Activated B cell treated with CpG ODN at 0.5 μM for 24 hours (primary cell): ENCODE measurements around the gene GALNT17. TPM values are rescaled to one million over a fixed set of nuclear protein-coding genes. Genes with fewer than 3 reads are reported as not detected.

Source experiments
- ATAC-seq: fragments of 200-7000 bp; cut with Tn5 transposase; one replicate; pipeline ENCODE4 v1.10.0; 2021; ENCODE audit warnings: low read depth, mild to moderate bottlenecking, moderate library complexity
- CTCF ChIA-PET: fragments of 350-600 bp; sonication (Branson Sonifier 250); formaldehyde crosslinking; loops from one replicate; lab custom pipeline; 2021; ENCODE audit warnings: antibody characterized with exemption; lab: Charles Lee
- POLR2A ChIA-PET: fragments of 350-600 bp; sonication (Branson Sonifier 250); formaldehyde crosslinking; loops from one replicate; lab custom pipeline; 2021; ENCODE audit warnings: antibody characterized with exemption; lab: Charles Lee
- DNase-seq: peaks from one replicate; pipeline ENCODE4 v3.0.0; 2022
- H3K27ac Mint-ChIP-seq: one replicate; pipeline ENCODE4 v1.8.0; 2020; ENCODE audit warnings: mixed read lengths
- H3K27me3 Mint-ChIP-seq: one replicate; pipeline ENCODE4 v1.8.0; 2021; ENCODE audit warnings: mixed read lengths
- H3K36me3 Mint-ChIP-seq: one replicate; pipeline ENCODE4 v1.8.0; 2021; ENCODE audit warnings: low read depth, mixed read lengths
- H3K4me1 Mint-ChIP-seq: one replicate; pipeline ENCODE4 v1.8.0; 2021; ENCODE audit warnings: mixed read lengths
- H3K4me3 Mint-ChIP-seq: one replicate; pipeline ENCODE4 v1.8.0; 2020; ENCODE audit warnings: mild to moderate bottlenecking, mixed read lengths
- H3K9me3 Mint-ChIP-seq: one replicate; pipeline ENCODE4 v1.8.0; 2020; ENCODE audit warnings: mixed read lengths
- intact Hi-C: fragments of 100-400 bp; cut with micrococcal nuclease; formaldehyde crosslinking; loops from one replicate; pipeline ENCODE4 v1.15.1; 2024
- total RNA-seq: library from RNA; stranded (reverse); gene quantifications from 2 replicates; pipeline ENCODE4 v1.2.3, GENCODE V29; 2022
- TF ChIP-seq, protein P1 (sequence below): fragments of 200-600 bp; IDR thresholded peaks from one replicate; pipeline ENCODE4 v1.8.0; 2022; ENCODE audit warnings: antibody characterized with exemption, mild to moderate bottlenecking

The GALNT17 gene
- total RNA-seq, 1 donor from 2014 or later: not detected

GRCh38 chr7:71543396-71543795 lies 411.5 kb downstream of the GALNT17 start:
- TF ChIP-seq, protein P1, sequence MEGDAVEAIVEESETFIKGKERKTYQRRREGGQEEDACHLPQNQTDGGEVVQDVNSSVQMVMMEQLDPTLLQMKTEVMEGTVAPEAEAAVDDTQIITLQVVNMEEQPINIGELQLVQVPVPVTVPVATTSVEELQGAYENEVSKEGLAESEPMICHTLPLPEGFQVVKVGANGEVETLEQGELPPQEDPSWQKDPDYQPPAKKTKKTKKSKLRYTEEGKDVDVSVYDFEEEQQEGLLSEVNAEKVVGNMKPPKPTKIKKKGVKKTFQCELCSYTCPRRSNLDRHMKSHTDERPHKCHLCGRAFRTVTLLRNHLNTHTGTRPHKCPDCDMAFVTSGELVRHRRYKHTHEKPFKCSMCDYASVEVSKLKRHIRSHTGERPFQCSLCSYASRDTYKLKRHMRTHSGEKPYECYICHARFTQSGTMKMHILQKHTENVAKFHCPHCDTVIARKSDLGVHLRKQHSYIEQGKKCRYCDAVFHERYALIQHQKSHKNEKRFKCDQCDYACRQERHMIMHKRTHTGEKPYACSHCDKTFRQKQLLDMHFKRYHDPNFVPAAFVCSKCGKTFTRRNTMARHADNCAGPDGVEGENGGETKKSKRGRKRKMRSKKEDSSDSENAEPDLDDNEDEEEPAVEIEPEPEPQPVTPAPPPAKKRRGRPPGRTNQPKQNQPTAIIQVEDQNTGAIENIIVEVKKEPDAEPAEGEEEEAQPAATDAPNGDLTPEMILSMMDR: no peak
- ChIA-PET POLR2A (no interaction called here), CTCF (no interaction called here)
- no peak for DNase-seq
- no peak overlapping the region for H3K4me3 Mint-ChIP-seq
- H3K27me3 Mint-ChIP-seq: no peaks in the 10 kb centered on the region
- no peaks in the 10 kb centered on the region for H3K36me3 Mint-ChIP-seq
- no peaks in the 10 kb centered on the region for H3K4me1 Mint-ChIP-seq
- intact Hi-C loops: no loop called here
- ATAC-seq: no peak
- H3K9me3 Mint-ChIP-seq: no peaks in the 10 kb centered on the region
- no peak overlapping the region for H3K27ac Mint-ChIP-seq

DNA sequence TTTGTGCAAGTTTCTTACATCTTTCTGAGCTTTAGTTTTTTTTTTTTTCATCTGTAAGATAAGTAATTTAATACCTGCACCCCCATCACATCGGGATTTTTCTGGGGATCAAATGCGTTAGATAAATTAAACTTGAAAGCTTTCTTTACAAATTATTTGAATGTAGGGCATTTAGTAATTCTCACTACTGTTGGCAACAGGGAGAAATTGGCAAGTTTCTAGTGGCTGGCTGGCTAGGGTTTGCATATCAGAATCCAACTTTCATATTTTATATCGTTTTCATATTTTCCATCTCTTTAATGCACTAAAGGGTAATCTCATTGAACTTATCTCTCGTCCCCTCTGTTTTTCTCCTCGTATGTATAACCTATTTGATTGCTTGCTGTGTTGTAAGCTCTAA lies 412.9 kb downstream of the GALNT17 start:
- Mint-ChIP-seq H3K27ac (no peak overlapping the region), H3K27me3 (no peaks in the 10 kb centered on the region), H3K36me3 (no peaks in the 10 kb centered on the region), H3K4me1 (no peaks in the 10 kb centered on the region), H3K4me3 (no peak overlapping the region), H3K9me3 (no peaks in the 10 kb centered on the region)
- ChIA-PET CTCF (no interaction called here), POLR2A (no interaction called here)
- intact Hi-C loops: no loop called here
- DNase-seq (no peak), ATAC-seq (no peak)
- TF ChIP-seq, protein P1: no peak

- TF ChIP-seq, protein P1: no peak
- CTCF ChIA-PET: no interaction called here
- H3K9me3 Mint-ChIP-seq: peaks cover 4% of the 10 kb centered on the region
- no peak for ATAC-seq
- no peak overlapping the region for H3K27ac Mint-ChIP-seq
- POLR2A ChIA-PET: no interaction called here
- DNase-seq: no peak
- H3K36me3 Mint-ChIP-seq: no peaks in the 10 kb centered on the region
- no peaks in the 10 kb centered on the region for H3K27me3 Mint-ChIP-seq
- no peaks in the 10 kb centered on the region for H3K4me1 Mint-ChIP-seq
- intact Hi-C loops: no loop called here
- H3K4me3 Mint-ChIP-seq: no peak overlapping the region
Observed at GRCh38 chr7:71547426-71547825, 415.5 kb downstream of the GALNT17 start.

GRCh38 chr7:71548746-71549145 lies 416.8 kb downstream of the GALNT17 start:
- TF ChIP-seq, protein P1: no peak
- intact Hi-C loops: no loop called here

DNA sequence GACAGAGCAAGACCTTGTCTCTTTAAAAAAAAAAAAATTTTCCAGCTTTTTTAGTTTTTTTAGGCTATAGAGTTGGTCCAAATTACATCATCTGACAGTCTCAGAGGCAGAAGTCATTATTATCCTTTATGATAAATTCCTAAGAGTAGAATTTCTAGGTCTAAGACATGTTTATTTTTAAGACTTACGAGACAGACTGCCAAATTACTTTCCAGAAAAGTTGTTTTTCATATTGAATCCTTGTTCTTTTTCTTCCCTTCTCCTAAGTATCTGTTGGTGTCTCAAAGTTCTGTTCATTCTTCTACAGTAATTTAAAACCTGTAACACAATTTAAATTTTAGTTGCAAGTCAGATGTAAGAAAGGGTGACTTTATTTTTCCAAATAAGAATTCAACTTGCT lies 421.4 kb downstream of the GALNT17 start:
- CTCF ChIA-PET: no interaction called here
- TF ChIP-seq, protein P1: no peak
- POLR2A ChIA-PET: no interaction called here
- intact Hi-C loops: no loop called here
- no peaks in the 10 kb centered on the region for H3K36me3 Mint-ChIP-seq
- H3K27me3 Mint-ChIP-seq: no peaks in the 10 kb centered on the region
- H3K4me3 Mint-ChIP-seq: no peak overlapping the region
- H3K9me3 Mint-ChIP-seq: peaks cover 4% of the 10 kb centered on the region
- ATAC-seq (no peak), DNase-seq (no peak)
- no peak overlapping the region for H3K27ac Mint-ChIP-seq
- no peaks in the 10 kb centered on the region for H3K4me1 Mint-ChIP-seq

More at GRCh38 chr7:71548746-71549145, 416.8 kb downstream of the GALNT17 start:
- H3K27ac Mint-ChIP-seq: no peak overlapping the region
- peaks cover 4% of the 10 kb centered on the region for H3K9me3 Mint-ChIP-seq
- no peaks in the 10 kb centered on the region for H3K4me1 Mint-ChIP-seq
- DNase-seq (no peak), ATAC-seq (no peak)
- POLR2A ChIA-PET: no interaction called here
- no peaks in the 10 kb centered on the region for H3K27me3 Mint-ChIP-seq
- CTCF ChIA-PET: no interaction called here
- H3K4me3 Mint-ChIP-seq: no peak overlapping the region
- H3K36me3 Mint-ChIP-seq: no peaks in the 10 kb centered on the region
